Adrenal gland (tissue), 12 donors: Measurements from ENCODE around the gene HOXC11. TPM values are rescaled to one million over a fixed set of nuclear protein-coding genes. Genes with fewer than 3 reads are reported as not detected.

Source experiments
- DNase-seq, 7 donors: peaks; one replicate each; pipeline ENCODE4 v3.0.0-alpha.2; 2019 to 2020
- H3K27ac ChIP-seq, 5 donors: fragments of 200-600 bp; sonication (generic) in 4 of 5; 1 replicate in 3 of 5; 2 replicates in 2 of 5; pipeline versions ENCODE4 v1.5.1 to v1.8.0; 2016 to 2020; ENCODE audit warnings: mild to moderate bottlenecking in 1 of 5
- H3K27me3 ChIP-seq: fragments of 200-600 bp; 2 replicates; pipeline ENCODE4 v1.8.0; 2021
- H3K36me3 ChIP-seq, 2 donors: fragments of 200-600 bp; replicated peaks in 1 of 2; 1 replicate in 1 of 2; 2 replicates in 1 of 2; pipeline versions ENCODE4 v1.5.1 to v1.8.0; 2018 to 2022
- H3K4me1 ChIP-seq, 2 donors: fragments of 200-600 bp; replicated peaks in 1 of 2; 1 replicate in 1 of 2; 2 replicates in 1 of 2; pipeline versions ENCODE4 v1.5.1 to v1.8.0; 2018 to 2021
- H3K4me3 ChIP-seq, 4 donors: fragments of 200-600 bp; sonication (generic) in 3 of 4; one replicate each; pipeline ENCODE4 v1.5.1; 2016 to 2018
- H3K9me3 ChIP-seq, 3 donors: fragments of 200-600 bp; sonication (generic) in 1 of 3; replicated peaks in 1 of 3; 1 replicate in 2 of 3; 2 replicates in 1 of 3; pipeline versions ENCODE4 v1.5.1 to v1.8.0; 2016 to 2021
- POLR2A ChIP-seq, 2 donors: fragments of 450-650 bp; IDR thresholded peaks; one replicate each; pipeline ENCODE4 v1.6.1; 2017; ENCODE audit warnings: antibody characterized with exemption in 2 of 2, mild to moderate bottlenecking in 2 of 2, moderate library complexity in 1 of 2
- WGBS, 4 donors: extraction: QIAGEN DNeasy Blood & Tissue Kit in 2 of 4; methylation state at CpG; one replicate each; pipeline versions ENCODE4 v1.1.5 to v1.1.7; 2013 to 2017; 5-methylcytosine and 5-hydroxymethylcytosine counted together
- intact Hi-C, 2 donors: fragments of 100-400 bp; cut with DNase I; formaldehyde crosslinking; loops; one replicate each; pipeline versions ENCODE4 v1.14.1 to v1.15.0; 2022 to 2023
- polyA plus RNA-seq, 3 donors: library from polyadenylated mRNA; stranded (reverse); fragments of 200-250 nt in 2 of 3; fragments of 350-450 nt in 1 of 3; fragmentation: Illumina TruSeq in 1 of 3; extraction: RNeasy Lipid Tissue Mini Kit (QIAGEN cat#74804) in 1 of 3; gene quantifications; one replicate each; pipeline ENCODE4 v1.2.3, GENCODE V29; 2013 to 2014
- total RNA-seq, 9 donors: library from RNA; depleted of rRNA in 4 of 9; stranded (reverse); fragments of >200 nt in 4 of 9; fragments of 120-200 nt in 1 of 9; fragmentation: NEBNext Ultra II Directional in 1 of 9; extraction: Animal tissue kit (Norgen Biotek cat#: 25700) in 1 of 9; gene quantifications; one replicate each; pipeline versions ENCODE4 v1.1.0 to v1.2.4, GENCODE V29; 2013 to 2023
- TF ChIP-seq, protein P1 (sequence below), 6 experiments: fragments of 450-650 bp in 4 of 6; fragments of 200-600 bp in 2 of 6; sonication (generic) in 1 of 6; IDR thresholded peaks; 1 replicate in 5 of 6; 2 replicates in 1 of 6; pipeline versions ENCODE4 v1.5.1 to v1.8.0; 2016 to 2021; ENCODE audit warnings: antibody characterized with exemption in 6 of 6, mild to moderate bottlenecking in 2 of 6, moderate library complexity in 1 of 6
- donor health status: healthy with polysubstance abuse.
- donor health status: Bipolar disorder and iron deficiency.
- donor health status: DM: yes; HTN: yes; CAD: no.
- donor health status: DM: no; HTN: no; CAD: no.
- donor health status: DM: no; HTN: no; CAD: no.
- donor health status: DM: yes; HTN: yes; CAD: no.

HOXC11 gene
- total and polyA plus RNA-seq, 12 donors: not detected

GRCh38 chr12:53980802-53981496 lies 8.0 kb downstream of the HOXC11 start:
- H3K27me3 ChIP-seq: peaks cover 88% of the 10 kb centered on the region
- H3K36me3 ChIP-seq: no peaks in the 10 kb centered on the region
- intact Hi-C loops: no loop called here
- peaks cover 4 to 9% of the 10 kb centered on the region in 2 donors for H3K4me1 ChIP-seq
- DNase-seq: no peak
- no peak overlapping the region for H3K4me3 ChIP-seq
- no peak overlapping the region for H3K27ac ChIP-seq
- TF ChIP-seq, protein P1, sequence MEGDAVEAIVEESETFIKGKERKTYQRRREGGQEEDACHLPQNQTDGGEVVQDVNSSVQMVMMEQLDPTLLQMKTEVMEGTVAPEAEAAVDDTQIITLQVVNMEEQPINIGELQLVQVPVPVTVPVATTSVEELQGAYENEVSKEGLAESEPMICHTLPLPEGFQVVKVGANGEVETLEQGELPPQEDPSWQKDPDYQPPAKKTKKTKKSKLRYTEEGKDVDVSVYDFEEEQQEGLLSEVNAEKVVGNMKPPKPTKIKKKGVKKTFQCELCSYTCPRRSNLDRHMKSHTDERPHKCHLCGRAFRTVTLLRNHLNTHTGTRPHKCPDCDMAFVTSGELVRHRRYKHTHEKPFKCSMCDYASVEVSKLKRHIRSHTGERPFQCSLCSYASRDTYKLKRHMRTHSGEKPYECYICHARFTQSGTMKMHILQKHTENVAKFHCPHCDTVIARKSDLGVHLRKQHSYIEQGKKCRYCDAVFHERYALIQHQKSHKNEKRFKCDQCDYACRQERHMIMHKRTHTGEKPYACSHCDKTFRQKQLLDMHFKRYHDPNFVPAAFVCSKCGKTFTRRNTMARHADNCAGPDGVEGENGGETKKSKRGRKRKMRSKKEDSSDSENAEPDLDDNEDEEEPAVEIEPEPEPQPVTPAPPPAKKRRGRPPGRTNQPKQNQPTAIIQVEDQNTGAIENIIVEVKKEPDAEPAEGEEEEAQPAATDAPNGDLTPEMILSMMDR (IDR thresholded peaks at IDR 0.05): no peak
- TF ChIP-seq POLR2A (IDR thresholded peaks at IDR 0.05): no peak
- 42 to 60% (median 53%) methylated on average over 15 of the region's 15 CpGs for WGBS, 4 donors
- H3K9me3 ChIP-seq: no peaks in the 10 kb centered on the region

- H3K36me3 ChIP-seq: no peaks in the 10 kb centered on the region
- peaks cover 4 to 13% of the 10 kb centered on the region in 2 donors for H3K4me1 ChIP-seq
- no peak overlapping the region for H3K27ac ChIP-seq
- H3K27me3 ChIP-seq: peaks cover 88% of the 10 kb centered on the region
- DNase-seq: no peak
- 37 to 46% (median 42%) methylated on average over 28 to 30 of the region's 30 CpGs for WGBS, 4 donors
- no peak overlapping the region for H3K4me3 ChIP-seq
- H3K9me3 ChIP-seq: no peaks in the 10 kb centered on the region
- intact Hi-C loops: no loop called here
- TF ChIP-seq, protein P1 (IDR thresholded peaks at IDR 0.05): no peak
- TF ChIP-seq POLR2A (IDR thresholded peaks at IDR 0.05): no peak
Measured at GRCh38 chr12:53981634-53982565, 9.0 kb downstream of the HOXC11 start.

GRCh38 chr12:53982648-53983567 lies 10.0 kb downstream of the HOXC11 start:
- Histone ChIP-seq H3K4me1 (peaks cover 4 to 13% of the 10 kb centered on the region in 2 donors), H3K9me3 (no peaks in the 10 kb centered on the region), H3K4me3 (no peak overlapping the region), H3K27me3 (peaks cover 88% of the 10 kb centered on the region), H3K27ac (no peak overlapping the region), H3K36me3 (no peaks in the 10 kb centered on the region)
- DNase-seq: no peak
- WGBS, 4 donors: 14 to 22% (median 18%) methylated on average over 24 to 26 of the region's 26 CpGs
- TF ChIP-seq POLR2A (IDR thresholded peaks at IDR 0.05): no peak
- TF ChIP-seq, protein P1 (IDR thresholded peaks at IDR 0.05): no peak
- intact Hi-C loops: no loop called here
